ENCODE data around the gene ADGRG4.
"Not testable (repeated sequence)": the region's sequence is repeated elsewhere in the genome, so short reads cannot be mapped to it uniquely, and the experiment has no call there.

Gene ADGRG4

GRCh38 chrX:136300721-136301120 lies at the start of gene ADGRG4:
Gene ADGRG4, plus strand, starts transcription at chrX:136300963. Its CDS starts 7,815 bp downstream, at chrX:136308778.
- not testable (repeated sequence) for H3K4me3 ChIP-seq (ENCODE audit: low read depth, low read length); DNase-seq (ENCODE audit: low read depth)

- DNase-seq (ENCODE audit: low read depth), result peak; percentile 70
- H3K4me3 ChIP-seq (ENCODE audit: low read depth, low read length), result peak within 1 kb of the TSS; percentile 78
- TF ChIP-seq CTCF (IDR thresholded peaks at IDR 0.05; ENCODE audit: insufficient read depth, low read depth, low read length, missing control alignments), result no peak
Observed at GRCh38 chrX:136251041-136251991, 49.4 kb upstream of the ADGRG4 start, which contains the start of gene MAP7D3. Gene MAP7D3, minus strand, starts transcription at chrX:136251400. Its CDS starts 42 bp downstream, at chrX:136251358.

- H3K4me3 ChIP-seq (ENCODE audit: low read depth, low read length), result no peak overlapping the region
- no peak for TF ChIP-seq CTCF (IDR thresholded peaks at IDR 0.05; ENCODE audit: insufficient read depth, low read depth, low read length, missing control alignments)
- DNase-seq (ENCODE audit: low read depth), result no peak
Observed at GRCh38 chrX:136255541-136255940, 45.2 kb upstream of the ADGRG4 start.

- H3K4me3 ChIP-seq (ENCODE audit: low read depth, low read length), result no peak overlapping the region
- TF ChIP-seq CTCF (IDR thresholded peaks at IDR 0.05; ENCODE audit: insufficient read depth, low read depth, low read length, missing control alignments), result no peak
- DNase-seq (ENCODE audit: low read depth), result no peak
Observed at GRCh38 chrX:136256026-136256425, 44.7 kb upstream of the ADGRG4 start.

GRCh38 chrX:136258951-136259350 lies 41.8 kb upstream of the ADGRG4 start:
- no peak for TF ChIP-seq CTCF (IDR thresholded peaks at IDR 0.05; ENCODE audit: insufficient read depth, low read depth, low read length, missing control alignments)
- no peak for DNase-seq (ENCODE audit: low read depth)

GRCh38 chrX:136259543-136259942 lies 41.2 kb upstream of the ADGRG4 start:
- DNase-seq (ENCODE audit: low read depth), result no peak
- no peak for TF ChIP-seq CTCF (IDR thresholded peaks at IDR 0.05; ENCODE audit: insufficient read depth, low read depth, low read length, missing control alignments)
- no peak overlapping the region for H3K4me3 ChIP-seq (ENCODE audit: low read depth, low read length)

More at GRCh38 chrX:136258951-136259350, 41.8 kb upstream of the ADGRG4 start:
- H3K4me3 ChIP-seq (ENCODE audit: low read depth, low read length), result no peak overlapping the region

GRCh38 chrX:136260776-136261175 lies 40.0 kb upstream of the ADGRG4 start:
- no peak for TF ChIP-seq CTCF (IDR thresholded peaks at IDR 0.05; ENCODE audit: insufficient read depth, low read depth, low read length, missing control alignments)
- no peak overlapping the region for H3K4me3 ChIP-seq (ENCODE audit: low read depth, low read length)
- no peak for DNase-seq (ENCODE audit: low read depth)
